T-helper 2 cell treated with Interferon-gamma antibody and Interleukin-4, amounts not matched to agents 100 ng/mL and 5 ng/mL, for 36 hours (primary cell): ENCODE data around the gene SLC8A1. TPM values are rescaled to one million over a fixed set of nuclear protein-coding genes. Genes with fewer than 3 reads are reported as not detected.

ENCODE experiments used
- intact Hi-C: fragments of 100-400 bp; cut with micrococcal nuclease; formaldehyde crosslinking; loops from one replicate; pipeline ENCODE4 v1.15.1; 2023
- total RNA-seq: library from RNA; stranded (reverse); gene quantifications from 2 replicates; pipeline ENCODE4 v1.2.3, GENCODE V29; 2022

The SLC8A1 gene
- total RNA-seq, 1 donor from 2014 or later: 1.8 TPM

- intact Hi-C loops: no loop called here
Measured at GRCh38 chr2:40458271-40458794, 6.4 kb upstream of the SLC8A1 start.

DNA sequence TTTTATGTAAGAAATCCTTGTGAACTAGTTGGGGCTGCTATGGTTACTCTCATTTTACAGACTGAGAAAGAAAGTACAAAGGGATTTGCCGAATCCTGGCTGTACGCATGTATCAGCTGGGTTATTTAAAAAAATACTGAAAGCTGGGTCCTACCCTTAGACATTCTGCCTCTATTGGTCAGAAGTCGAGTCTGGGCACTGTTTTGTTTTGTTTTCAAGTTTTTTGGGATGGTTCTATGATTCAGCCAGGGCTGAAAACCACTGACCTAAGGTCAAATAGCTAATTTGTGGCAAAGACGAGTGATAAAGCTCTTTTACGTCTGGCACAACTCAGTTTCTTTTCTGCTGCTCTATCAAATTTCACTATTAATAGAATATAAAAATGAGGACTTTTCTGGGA, 5.9 kb upstream of the SLC8A1 start:
- intact Hi-C loops: no loop called here

DNA sequence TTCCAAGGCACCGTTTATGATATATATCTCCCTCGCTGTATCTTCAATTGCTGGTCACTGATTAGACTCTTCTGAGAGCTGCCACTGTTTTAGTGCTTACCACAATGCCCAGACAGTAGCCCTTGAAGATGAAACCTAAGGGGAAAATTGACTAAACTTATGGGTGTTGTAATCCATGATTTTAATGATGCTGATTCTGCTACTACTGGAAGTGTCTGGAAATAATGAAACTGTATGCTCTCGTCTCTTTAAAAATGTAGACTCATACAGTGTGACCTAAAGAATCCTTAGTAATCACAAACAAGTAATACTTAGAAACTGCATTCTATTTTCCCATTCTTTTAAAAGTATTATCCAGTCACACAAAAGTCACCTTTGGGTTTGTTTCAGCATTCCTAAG, 5.5 kb upstream of the SLC8A1 start:
- intact Hi-C loops: no loop called here

DNA sequence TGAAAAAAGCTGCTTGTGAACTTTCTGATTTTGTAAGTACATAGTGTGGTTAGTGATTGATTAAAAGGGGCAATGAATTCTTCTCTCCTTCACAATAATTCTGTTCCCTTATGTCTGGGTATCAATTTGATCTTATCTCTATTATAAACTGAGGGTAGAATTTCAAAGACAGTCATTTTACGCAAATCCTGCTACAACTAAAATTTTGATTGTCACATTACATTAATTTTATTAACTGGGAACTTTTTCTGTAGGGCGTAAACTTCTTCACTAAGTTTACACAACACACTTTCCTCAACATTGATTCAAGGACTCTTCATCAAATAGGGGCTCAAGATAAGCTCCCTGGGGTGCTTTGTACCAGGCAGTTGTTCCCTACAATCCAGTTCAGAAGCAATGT, 5.0 kb upstream of the SLC8A1 start:
- intact Hi-C loops: no loop called here

GRCh38 chr2:40455661-40456060, 3.8 kb upstream of the SLC8A1 start:
- intact Hi-C loops: no loop called here

DNA sequence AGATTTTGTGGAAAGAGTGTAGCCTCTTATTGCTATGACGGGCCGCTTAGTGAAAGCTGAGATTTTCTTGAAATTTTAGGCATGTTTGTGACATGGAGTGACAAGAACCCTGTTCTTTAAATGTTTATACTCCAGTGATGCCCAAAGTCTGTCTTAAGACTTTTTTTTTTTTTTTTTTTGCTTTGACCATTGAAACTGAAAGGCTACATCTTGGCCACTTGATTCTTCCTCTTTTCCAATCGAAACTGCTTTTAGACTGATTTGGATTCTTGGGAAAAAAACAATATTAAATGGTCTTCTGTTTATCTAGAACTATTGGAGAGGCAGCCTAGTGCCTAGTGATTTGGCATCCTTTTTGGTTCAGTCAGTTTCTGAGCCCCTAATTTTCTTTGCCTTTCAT, 2.4 kb upstream of the SLC8A1 start:
- intact Hi-C loops: loop anchor here (5.0 kb wide), 1 partner anchor 52 kb away; no protein-coding TSS in a partner anchor

DNA sequence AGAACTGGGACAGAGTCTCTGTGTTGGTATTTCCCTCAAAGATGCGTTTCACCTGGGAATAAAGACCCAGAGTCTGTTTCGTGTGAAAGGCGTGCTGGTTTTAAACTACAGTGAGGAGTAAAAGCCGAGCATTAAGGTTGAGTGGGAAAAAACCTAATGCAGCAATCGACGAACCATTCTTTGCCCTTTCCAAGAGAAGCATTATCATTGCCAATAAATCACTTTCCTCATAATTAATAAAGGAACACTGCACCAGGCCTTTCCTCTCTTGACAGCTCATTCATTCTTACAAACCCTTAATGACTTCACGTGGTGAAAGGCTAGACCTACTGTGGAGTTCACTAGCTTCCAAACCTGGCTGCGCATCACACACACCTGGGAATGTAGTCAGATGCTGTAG, 896 bp upstream of the SLC8A1 start:
- intact Hi-C loops: loop anchor here (5.0 kb wide), 1 partner anchor 50 kb away; no protein-coding TSS in a partner anchor

DNA sequence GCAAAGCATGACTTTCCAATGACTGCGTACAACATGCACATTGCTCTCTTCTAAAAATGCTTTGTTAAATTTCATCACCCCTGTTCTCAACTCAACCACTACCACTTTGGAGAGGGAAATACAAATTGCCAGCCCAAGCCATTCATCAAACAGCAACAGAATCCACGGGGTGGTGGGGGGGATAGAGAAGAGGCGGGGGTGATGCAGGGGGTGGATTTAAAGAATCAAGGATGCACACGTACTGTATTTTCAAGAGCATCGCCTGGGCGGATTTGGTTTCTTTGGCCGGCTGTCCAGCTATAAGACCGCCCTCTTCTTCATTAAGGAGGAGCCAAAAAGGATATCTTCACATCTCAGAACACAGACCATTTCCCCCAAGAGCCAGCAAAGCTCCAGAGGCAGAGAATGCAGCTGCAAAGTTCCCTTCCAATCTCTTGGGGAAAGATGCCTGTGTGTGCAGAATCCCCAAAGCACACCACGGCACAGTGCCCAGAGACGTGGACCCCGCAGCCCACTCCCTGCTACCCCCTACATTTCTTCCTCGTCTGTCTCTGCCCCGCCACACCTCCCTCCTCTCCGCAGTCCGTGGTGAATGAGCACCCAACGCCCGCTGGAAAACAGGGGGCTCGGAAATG, 977 bp downstream of the SLC8A1 start:
- intact Hi-C loops: loop anchor here (5.0 kb wide), 1 partner anchor 49 kb away; no protein-coding TSS in a partner anchor

- intact Hi-C loops: loop anchor here (5.0 kb wide), 1 partner anchor 48 kb away; no protein-coding TSS in a partner anchor
Measured at GRCh38 chr2:40450066-40450795, 1.7 kb downstream of the SLC8A1 start.

DNA sequence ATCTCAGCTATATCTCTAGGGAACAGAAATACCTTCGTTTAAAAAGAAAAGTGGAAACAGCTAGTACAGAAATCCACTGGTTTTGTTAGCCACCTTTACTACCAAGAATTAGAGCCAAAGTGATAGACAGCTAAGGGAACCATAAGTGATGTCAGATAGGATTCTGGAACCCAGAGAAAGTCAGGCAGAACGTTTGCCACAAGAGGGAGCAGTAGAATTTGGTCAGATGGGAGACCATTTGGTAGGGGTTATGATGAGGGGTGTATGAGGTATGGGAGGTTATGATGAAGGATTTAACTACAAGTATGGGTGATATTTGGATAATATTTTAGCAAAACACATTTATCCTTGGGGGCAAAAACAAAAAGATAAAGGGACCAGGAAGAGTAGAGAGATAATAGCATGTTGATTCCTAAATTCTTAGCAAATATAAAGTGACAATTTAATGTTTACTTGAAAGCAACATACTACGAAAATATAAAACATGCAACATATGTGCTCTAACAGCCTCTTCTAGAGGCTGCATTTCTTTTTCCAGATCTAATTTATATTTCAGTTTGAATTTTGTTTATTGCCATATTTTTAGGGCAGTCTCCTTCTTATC, 3.3 kb downstream of the SLC8A1 start:
- intact Hi-C loops: loop anchor here (1.0 to 5.0 kb wide), 2 partner anchors 104 to 535 kb away; no protein-coding TSS in a partner anchor

DNA sequence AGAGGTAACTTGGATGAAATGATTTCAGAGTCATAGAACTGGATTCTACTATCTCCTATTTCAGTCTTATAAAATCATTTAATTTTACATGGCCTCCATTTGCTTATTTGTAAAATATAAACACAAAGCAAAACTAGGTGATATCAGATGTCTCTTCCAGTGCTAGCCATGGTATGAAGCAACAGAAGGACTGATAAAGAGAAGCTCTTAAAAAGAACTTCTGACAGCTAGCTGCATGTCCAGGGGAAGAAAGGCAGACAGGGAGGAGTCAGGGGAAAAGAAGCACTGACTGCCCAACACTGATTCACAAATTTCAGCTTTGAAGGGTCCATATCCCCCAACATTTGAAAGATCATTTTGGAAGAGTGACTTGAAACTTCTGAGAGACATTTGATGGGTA, 6.4 kb downstream of the SLC8A1 start:
- intact Hi-C loops: loop anchor here (5.0 kb wide), 1 partner anchor 107 kb away; no protein-coding TSS in a partner anchor

DNA sequence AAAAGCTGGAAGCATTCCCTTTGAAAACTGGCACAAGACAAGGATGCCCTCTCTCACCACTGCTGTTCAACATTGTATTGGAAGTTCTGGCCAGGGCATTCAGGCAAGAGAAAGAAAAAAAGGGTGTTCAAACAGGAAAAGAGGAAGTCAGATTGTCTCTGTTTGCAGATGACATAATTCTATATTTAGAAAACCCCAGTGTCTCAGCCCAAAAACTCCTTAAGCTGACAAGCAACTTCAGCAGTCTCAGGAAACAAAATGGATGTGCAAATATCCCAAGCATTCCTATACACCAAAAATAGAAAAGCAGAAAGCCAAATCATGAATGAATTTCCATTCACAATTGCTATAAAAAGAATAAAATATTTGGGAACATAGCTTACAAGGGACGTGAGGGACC, 11.1 kb downstream of the SLC8A1 start:
- intact Hi-C loops: no loop called here

- intact Hi-C loops: no loop called here
Measured at GRCh38 chr2:40439473-40439872, 12.4 kb downstream of the SLC8A1 start.

DNA sequence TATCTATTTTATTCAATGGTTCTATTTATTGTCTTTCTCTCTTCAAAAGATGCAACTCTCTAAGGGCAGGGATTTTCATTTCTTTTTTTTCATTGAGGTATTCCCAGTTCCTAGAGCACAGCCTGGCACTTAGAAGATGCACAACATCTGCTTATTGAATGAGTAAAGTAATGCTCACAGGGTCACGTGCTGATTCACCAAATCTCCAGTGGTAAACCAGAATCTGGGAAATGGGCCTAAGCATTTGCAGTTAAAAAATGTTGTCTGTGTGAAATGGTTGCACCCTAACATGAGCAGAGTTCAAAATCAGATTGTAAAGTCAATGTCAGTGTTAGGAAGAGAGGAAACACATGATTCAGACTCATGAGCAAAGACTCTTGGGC, 15.8 kb downstream of the SLC8A1 start:
- intact Hi-C loops: no loop called here

GRCh38 chr2:40435426-40436092, 16.3 kb downstream of the SLC8A1 start:
- intact Hi-C loops: no loop called here

- intact Hi-C loops: no loop called here
Measured at GRCh38 chr2:40434731-40435271, 17.1 kb downstream of the SLC8A1 start.

- intact Hi-C loops: no loop called here
Measured at GRCh38 chr2:40433736-40434135, 18.2 kb downstream of the SLC8A1 start.

DNA sequence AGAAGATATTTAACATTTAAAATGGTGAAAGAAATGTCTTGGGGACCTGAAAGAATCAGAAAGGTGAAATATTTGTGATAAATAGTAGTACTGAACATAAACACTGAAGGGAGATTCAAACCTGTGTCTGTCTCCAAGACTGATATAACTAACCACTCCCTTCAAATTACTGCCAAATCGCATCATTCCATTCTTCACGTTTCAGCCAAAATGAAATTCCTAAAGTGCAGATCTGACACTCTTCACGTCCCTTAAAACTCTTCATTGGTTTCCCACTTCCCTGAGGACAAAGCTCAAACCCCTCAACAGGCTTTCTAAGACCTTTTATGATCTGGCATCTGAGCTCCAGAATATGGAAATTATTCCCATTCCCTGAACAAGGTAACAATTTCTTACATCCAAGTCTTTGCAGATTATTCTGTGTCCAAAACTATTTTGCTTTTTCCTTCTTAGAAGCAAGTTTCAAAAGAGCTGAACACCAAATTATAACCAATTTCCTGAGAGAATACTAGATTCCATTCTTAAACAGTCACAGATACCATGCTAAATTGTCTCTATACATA, 18.9 kb downstream of the SLC8A1 start:
- intact Hi-C loops: no loop called here

DNA sequence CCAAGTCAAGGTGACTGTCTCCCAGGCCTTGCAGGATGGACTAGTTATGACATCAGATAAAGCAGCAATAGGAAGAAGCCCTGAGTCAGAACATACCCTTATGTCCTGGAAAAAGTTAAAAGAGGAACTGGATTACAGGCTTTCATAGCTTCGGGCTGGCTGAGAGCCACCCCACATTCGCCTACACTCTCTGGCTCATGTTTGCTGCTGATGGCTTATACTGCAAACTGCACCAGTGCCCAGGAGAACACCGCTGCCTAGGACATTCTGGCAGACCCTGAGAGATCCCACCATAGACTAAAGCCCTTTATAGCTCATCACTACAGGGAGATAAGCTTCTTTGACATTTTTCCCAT, 20.3 kb downstream of the SLC8A1 start:
- intact Hi-C loops: no loop called here

DNA sequence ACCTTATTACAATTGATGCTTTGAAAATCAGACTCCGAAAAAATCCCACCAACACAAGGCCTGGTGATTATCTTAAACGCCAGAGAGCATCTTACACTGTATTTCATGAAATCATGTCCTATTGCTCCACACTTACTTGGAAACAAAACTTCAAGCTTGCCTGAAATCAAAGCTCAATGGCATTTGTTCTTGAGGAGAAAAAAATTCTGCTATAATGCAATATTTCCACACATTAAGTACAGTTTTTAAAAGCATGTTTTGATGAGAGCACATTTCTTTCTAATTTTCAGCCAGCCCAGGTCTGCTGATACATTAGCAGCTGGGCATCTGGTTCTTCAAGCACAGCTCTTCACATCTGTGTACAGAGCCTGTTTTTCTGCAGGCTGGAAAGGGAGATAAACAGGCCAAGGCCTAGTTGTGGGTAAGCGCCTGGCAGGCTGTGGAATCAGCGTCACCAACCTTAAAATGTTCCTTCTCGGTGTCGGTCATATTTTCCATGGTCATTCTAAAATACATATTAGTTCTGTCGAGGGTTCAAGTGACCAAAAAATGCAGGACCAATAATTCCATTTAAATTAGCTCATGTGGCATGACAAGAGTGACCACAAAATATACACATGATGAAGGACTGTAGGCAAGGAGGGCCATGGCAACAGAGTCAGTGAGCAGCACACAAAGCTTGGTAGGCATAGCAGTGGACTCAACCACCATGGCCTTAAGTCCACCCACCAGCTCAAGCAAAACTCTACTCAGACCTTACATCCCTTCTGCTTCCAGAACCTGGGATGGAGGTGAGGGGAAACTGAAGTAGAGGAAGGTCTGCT, 20.9 kb downstream of the SLC8A1 start:
- intact Hi-C loops: no loop called here
